HG02870 (cell line): ENCODE results near the gene TPR.
"Not testable (repeated sequence)": the region's sequence is repeated elsewhere in the genome, so short reads cannot be mapped to it uniquely, and the experiment has no call there.

Source experiments
- ATAC-seq: cut with Tn5 transposase; IDR thresholded peaks from one replicate; pipeline ENCODE4 v1.9.1; 2021; ENCODE audit warnings: mild to moderate bottlenecking, moderate library complexity; ENCODE audit not compliant: unreplicated experiment

The TPR gene

DNA sequence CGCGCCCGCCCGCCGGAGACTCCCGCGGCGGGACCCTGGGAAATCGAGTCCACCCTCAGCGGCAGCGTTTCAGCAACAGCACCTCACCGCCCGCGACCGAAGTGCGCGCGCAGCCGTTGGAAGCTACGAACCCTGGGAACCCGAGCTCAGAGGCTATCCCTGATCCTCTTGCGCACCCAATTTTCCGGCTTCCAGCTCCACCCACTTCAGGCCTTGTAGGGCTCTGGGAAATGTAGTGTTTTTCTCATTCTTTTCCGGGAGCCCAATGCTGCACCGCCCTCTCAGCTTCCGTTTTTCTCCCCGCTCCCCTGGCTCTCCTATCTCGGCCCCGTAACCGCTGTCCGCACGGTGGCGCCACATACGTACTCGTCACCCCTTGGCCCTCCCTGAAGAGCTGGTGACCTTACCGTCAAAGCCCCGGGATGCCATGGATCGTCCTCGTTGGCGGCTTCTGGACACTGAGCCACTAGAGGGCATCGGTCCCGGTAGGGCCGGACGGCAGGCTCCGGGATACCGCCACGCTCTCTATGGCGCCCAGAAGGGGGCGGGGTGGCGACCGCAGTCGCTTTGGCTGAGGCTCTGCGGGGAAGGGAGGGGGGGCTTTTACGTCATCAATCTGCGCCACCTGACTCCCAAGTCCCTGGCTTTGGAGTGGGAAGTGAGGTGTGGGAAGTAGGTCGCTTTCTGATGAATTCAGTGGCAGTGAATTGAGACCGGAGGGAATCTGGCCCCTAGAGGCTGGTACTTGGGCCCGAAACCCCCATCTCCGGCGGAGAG is at the start of gene TPR, which contains the start of gene ODR4:
Gene TPR (minus strand): TSS at position 102 of the 777 bp plus-strand sequence. CDS start 225 bp downstream, outside the sequence.
Gene ODR4 (plus strand): TSS at position 687 of the 777 bp plus-strand sequence. CDS start 3,948 bp downstream, outside the sequence.
- ATAC-seq, result peak; percentile 81

DNA sequence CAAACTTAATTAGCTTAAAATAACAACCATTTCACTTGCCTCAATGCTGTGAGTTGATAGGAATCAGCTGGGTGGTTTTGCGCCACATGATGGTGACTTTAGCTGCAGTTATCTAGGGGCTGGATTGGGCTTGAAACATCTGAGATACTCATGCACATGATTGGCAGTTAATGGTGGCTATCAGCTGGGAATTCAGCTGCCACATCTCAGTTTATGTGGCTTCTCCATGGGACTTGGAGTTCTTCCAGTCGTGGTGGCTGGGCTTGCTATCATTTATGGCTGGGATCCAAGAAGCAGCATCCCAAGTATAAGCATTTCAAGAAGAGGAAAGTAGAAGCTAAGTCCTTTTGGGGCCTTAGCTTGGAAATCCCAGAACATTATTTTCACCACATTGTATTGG is 49.5 kb upstream of the TPR start:
- no peak for ATAC-seq

DNA sequence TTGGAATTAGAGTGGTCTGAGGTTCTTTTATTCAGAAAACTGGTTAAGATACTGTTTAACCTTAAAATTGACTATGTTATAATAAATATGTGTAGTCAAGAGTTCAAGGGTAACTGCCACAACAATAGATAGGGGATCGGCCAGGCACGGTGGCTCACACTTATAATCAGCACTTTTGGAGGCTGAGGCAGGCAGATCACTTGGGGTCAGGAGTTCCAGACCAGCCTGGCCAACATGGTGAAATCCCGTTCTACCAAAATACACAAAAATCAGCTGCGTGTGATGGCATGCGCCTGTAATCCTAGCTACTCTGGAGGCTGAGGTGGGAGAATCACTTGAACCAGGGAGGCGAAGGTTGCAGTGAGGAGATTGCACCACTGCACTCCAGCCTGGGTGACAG is 46.4 kb upstream of the TPR start:
- no peak for ATAC-seq

DNA sequence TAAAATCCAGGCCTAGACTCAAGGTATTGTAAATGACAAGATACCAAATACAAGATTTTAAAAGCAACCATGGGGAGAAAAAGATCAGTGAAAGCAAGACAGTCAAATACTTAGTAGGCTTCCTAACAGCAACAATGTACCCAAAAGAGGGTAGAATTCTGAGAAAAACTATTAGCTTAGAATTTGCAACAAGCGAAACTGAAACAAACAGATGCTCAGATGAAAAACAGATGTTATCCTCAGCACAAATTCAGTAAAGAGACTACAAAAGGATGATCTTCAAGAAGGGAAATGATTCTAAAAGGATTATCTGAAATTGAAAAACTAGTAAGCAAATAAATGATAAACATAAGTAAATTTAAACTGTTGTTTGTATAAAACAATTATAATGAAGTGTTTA is 45.9 kb upstream of the TPR start:
- ATAC-seq, result peak; percentile 92

DNA sequence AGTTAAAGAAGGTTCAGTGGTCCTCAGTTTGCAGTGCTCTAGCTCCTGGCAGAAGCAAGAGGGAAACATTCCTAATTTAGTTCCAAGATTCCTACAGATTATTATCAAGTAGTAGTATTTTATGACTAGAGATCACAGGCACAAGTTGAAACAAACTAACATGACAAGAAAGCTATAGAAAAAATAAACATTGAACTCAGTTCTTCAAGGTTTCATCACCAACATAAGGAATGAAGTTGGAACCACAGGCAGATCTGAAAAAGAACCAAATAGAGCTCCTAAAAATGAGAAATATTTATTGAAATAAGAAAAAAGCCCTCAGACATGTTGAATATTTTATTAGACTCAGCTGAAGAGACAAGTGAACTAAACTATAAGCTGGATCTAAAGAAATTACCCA is 45.3 kb upstream of the TPR start:
- ATAC-seq, result no peak

DNA sequence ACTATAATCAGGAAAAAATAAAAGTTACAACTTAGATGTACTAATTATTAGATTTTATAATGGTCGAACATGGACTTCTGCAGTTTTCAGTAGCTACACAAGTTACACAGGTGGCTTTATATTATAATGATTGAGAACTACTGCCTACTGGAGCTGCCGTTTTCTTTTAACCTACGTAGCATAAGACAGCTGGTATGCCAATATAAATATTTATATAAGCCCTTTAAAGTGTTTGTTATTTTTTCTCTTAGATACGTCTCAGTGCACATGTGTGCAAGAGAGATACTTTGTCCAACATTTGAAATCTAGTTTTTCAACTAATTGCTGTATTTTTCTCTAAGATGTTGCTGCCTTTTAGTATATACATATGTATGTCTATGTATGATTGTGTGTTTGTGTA is 43.5 kb upstream of the TPR start:
- no peak for ATAC-seq

DNA sequence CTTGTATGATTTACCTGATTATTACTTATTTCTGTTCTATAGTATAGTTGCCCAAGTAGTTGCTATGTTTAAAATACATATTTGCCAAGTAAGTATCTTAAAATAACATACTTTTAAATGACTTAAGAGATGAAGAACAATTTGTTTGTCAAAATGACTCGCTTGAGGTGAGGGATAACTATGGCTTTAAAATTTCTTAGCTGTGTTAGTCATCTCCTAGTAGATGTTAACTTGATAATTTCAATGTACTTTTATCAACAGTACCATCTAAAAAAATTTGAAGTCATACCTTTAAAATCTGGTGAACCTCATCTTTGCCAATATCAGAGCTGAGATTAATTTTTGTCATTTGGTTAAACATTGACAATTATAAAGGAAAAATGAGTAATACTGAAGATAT is 38.3 kb upstream of the TPR start:
- ATAC-seq, result no peak

DNA sequence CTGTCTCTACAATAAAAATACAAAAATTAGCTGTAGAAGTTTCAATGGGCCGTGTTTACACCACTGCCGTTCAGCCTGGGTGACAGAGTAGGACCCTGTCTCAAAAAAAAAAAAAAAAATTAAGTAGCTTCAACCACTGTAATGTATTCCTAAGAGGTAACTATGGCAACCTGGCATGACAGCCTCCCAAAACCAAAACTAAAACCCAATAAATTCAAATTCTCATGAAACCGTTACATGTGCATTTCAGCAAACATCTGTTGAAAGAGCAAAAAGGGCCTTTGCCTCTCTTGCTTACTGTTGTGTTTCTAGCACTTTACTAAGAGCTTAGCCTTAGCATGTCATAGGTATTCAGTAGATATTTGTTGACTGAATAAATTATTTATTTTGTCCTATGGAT is 34.0 kb upstream of the TPR start:
- ATAC-seq, result peak; percentile 63

DNA sequence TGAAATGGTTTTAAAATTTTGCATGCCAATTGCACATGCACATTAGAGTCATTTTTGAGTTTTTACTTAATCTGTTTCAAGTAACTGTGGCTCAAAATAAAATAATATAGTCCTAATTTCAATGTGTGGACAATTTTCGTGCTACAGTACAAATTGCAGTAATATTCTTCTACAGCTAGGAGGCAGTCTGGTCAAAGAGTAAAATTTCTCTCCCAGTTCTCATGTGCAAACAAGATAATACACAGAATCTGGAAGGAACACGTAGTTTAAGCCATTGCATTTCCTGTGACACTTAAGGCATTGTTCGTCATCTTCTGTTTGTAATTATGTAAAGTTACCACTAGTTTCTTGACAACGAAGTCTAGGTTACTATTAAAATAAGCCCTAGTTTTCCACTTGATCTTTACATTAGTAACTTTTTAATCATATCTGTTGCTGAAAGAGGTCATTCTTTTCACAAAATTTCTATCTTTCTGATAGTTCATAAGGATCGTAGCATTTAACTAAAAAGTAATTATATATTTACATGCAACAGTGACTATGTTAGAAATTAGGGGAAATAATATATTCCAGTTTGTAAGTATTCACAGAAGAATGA is 29.5 kb upstream of the TPR start:
- ATAC-seq, result no peak

DNA sequence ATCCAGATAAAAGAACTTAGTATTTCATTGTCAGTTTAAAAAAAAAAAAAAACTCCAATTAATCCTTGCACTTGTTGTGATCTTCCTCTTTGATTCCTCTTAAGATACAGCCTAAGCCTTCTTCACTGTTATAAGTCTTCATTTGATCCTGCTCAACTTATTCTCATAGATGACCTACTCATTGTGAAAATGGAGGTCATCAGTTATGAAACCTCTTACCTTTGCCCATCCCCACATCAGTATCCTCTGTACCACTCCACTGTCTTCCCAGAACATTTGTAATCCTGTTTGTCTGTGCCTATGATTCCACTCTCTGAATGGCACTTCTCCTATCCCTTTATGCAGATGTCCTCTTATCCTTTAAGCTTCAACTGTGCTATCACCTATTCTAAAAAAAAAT is 28.6 kb upstream of the TPR start:
- no peak for ATAC-seq

DNA sequence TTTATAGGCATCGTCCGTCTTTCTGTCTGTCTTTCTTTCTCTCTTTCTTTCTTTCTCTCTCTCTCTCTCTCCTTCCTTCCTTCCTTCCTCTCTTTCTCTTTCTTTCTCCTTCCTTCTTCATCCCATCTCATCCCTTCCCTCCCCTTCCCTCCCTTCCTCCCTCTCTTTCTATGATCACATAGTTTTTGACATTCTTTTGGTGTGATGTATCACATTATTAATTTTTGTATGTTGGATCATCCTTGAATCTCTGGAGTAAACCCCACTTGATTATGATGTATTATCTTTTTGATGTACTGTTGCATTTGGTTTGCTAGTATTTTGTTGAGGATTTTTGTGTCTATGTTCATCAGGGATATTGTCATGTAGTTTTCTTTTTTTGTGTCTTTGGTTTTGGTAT is 26.4 kb upstream of the TPR start:
- ATAC-seq, result not testable (repeated sequence)

DNA sequence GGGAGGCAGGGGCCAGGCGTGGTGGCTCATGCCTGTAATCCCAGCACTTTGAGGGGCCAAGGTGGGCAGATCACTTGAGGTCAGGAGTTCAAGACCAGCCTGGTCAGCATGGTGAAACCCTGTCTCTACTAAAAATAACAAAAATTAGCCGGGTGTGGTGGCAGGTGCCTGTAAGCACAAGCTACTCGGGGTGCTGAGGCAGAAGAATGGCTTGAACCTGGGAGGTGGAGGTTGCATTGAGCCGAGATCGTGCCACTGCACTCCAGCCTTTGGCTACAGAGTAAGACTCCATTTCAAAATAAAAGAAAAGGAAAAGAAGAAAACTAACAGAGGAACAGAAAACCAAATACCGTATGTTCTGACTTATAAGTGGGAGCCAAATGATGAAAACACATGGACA is 17.7 kb upstream of the TPR start:
- not testable (repeated sequence) for ATAC-seq

DNA sequence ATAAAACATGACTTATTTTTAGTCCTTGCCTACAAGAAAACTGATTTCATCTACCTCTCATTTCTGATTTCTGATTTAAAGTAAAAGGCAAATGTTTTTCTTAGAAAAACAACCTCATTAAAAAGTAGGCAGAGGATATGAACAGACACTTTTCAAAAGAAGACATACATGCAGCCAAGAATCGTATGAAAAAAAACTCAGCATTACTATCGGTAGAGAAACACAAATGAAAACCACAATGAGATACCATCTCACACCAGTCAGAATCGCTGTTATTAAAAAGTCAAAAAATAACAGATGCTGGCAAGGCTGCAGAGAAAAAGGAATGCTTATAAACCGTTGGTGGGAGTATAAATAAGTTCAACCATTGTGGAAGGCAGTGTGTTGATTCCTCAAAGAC is 16.8 kb upstream of the TPR start:
- no peak for ATAC-seq

DNA sequence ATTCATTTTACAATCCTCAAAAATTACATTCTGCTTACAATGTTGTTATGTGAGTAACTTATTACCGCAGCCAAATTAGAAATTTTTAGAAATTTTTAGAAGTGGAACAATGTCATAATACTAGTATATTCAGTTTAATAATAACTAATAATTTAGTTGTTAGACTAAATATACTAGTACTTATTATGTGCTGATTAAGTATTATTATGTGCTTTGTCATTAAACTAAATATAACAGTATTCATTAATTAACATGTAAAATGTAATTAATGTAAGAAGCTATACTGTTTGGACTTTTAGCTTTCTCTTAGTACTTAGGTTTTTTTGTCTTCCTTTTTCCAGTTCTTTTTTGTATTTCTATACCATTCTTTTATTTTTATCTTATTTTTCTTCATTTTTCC is 15.9 kb upstream of the TPR start:
- no peak for ATAC-seq

DNA sequence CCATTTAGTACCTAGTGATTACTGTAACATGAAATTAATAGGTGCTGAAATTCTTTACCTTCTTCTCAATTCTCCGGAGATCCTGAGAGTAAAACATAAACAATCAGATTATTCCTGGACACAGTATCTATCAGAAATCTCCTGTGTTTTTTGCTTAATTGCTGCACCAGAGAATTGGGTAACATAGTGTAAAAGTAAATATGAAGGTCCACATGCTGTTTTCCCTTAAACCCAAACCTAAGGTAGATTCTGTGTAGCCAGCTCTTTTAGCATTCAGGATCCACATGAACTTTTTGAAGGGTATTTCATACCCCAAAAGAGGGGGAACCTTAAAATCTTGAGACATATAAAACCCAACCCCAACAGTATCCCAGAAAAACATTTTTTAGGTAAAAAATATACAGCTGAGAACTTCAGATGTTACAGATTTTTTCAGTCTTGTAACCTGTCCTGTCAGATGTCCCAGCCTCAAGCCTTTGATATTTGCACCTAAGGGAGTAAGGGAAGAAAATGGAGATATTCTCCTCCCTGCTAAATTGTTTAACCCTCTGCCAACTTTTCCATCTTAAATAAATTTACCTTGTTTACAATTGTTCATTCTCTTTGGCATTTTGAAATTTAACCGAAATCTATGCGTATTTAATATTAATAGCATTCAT is 11.8 kb upstream of the TPR start:
- ATAC-seq, result no peak

DNA sequence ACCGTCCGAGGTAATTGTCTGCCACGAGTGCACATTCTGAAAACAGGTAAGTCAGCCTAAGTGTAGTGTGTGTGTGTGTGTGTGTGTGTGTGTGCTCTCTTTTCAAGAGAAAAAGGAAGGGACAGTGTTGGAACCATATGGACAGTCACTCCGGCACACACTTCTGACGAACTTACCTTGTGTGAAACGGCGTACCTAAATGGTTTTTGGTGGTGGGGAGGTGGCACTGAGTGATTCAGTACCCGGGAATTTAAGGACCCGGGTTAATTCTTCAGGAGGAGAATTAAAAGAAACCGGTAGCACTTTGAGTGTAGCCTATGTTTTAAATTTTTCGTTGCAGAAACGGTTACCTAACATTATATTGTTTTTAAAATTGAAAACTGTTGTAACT is 871 bp upstream of the TPR start:
- ATAC-seq, result no peak

DNA sequence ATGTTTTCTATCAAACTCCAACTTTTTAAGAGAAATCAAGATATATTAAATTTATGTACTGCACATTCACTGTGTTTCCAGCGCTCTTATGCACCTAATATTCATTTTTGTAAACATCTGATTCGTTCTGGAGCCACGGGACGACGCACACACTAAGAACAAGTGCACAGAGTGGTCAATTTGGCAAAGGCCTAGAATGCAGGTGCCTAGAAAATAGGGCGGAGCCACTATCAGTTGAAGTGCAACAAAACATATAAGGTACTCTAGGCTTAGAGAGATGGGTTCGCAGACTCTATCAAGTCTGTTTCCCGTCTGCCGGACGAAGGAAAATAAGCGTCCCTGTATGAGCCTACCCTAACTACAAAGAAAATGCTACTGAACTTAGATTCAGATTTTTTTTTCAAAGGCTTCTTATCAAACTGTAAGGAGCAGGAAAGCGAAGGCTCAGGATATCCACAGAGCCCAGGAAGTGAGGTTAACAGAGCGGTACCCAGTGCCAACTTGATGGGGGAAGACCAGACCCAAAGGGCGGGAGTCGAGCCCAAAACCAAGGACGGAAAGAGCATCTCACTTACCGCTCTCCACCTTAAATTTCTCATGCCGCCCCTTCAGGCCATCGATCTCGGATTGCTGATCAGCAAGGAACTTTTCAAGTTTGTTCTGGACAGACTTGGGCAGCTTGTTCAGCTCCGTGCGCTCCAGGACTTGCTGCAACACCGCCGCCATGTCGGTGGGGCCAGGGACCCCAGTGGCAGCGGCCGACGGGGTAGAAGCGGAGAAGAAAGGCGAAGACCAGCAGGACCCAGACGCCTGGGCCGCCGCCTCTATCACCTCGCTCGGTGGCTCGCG is 526 bp downstream of the TPR start:
- peak; percentile 30 for ATAC-seq

DNA sequence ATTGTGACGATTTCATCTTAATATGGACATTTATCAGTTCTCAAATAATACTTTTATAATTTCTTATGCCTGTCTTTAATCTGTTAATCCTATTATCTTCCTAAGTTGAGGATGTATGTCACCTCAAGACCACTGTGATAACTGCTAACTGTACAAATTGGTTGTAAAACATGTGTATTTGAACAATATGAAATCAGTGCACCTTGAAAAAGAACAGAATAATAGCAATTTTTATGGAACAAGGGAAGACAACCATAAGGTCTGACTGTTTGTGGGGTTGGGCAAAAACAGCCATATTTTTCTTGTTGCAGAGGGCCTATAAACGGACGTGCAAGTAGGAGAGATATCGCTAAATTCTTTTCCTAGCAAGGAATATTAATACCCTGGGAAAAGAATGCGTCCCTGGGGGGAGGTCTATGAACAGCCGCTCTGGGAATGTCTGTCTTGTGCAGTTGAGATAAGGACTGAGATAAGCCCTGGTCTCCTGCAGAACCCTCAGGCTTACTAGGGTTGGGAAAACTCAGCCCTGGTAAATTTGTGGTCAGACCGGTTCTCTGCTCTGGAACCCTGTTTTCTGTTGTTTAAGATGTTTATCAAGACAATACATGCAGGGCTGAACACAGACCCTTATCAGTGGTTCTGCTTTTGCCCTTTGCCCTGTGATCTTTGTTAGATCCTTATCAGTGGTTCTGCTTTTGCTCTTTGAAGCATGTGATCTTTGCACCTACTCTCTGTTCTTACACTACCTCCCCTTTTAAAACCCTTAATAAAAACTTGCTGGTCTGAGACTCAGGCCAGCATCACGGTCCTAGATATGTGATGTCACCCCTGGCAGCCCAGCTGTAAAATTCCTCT is 27.0 kb downstream of the TPR start:
- ATAC-seq, result not testable (repeated sequence)

DNA sequence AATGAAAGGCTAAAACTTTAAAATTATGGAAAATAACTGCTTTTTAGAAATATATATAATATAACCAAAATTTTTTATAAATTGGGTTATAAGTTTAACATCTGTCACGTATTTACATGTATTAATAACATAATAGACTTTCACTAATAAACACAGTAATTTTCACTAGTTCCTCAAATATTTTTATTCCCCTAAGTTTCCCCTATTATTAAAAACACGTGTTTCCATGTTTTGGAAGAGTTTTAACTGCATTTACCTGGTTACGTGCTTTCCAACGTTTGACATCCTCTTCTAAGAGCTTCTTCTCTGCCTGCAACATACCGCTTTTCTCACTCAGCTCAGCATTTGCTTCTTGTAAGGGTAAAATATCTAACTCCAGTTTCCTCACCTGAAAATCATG is 34.3 kb downstream of the TPR start:
- ATAC-seq, result no peak

DNA sequence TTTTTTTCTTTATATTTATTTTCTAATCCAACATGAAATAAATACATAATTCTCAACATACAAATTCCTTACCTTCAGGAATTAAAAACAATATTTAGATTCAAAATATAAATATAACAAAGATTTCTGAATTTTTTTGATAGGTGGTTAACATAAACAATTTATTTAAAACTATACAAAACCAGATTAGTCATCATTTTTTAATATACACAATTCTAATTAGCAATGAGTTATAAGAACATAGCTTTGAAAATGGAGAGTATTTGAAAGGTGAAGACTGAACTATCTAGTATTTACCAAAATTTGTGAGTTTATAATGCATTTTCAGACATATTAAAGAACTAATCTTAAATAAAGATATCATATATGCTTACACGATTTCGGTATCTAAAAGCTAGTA is 37.5 kb downstream of the TPR start:
- ATAC-seq, result no peak
